Liver (tissue), 4 donors: ENCODE results near the gene IPMK. TPM values are rescaled to one million over a fixed set of nuclear protein-coding genes. Genes with fewer than 3 reads are reported as not detected.

Experiments used
- polyA plus RNA-seq, 2 donors: library from polyadenylated mRNA; stranded (reverse) in 1 of 2; unstranded in 1 of 2; fragments of 200-250 nt in 1 of 2; fragments of >200 nt in 1 of 2; fragmentation: Nextera tagmentation in 1 of 2; extraction: Ambion mirVana in 1 of 2; gene quantifications; one replicate each; pipeline versions ENCODE4 v1.2.1 to v1.2.3, GENCODE V29; 2013 to 2015
- total RNA-seq, 2 donors: library from RNA; depleted of rRNA; stranded (reverse); fragments of >200 nt; gene quantifications; one replicate each; pipeline ENCODE4 v1.2.3, GENCODE V29; 2014
- donor health status: healthy.
- donor health status: healthy.
- donor health status: healthy.

The IPMK gene
- total and polyA plus RNA-seq, 4 donors = 1.4 to 5.2 (median 3.3) TPM

Other genes starting within 250 kb of the IPMK start
- 1 to 10 TPM; 8.5 to 9.4 TPM for gene CISD1, start 1.3 kb upstream of the IPMK start, total RNA-seq
- 100 to 1,000 TPM in 1 of 2 donors, 10 to 100 TPM in 1; 21.6 to 141 TPM for gene CISD1, start 1.3 kb upstream of the IPMK start, polyA plus RNA-seq
- gene UBE2D1, start 67.1 kb upstream of the IPMK start, total RNA-seq = 1 to 10 TPM; 4.9 to 6.7 TPM
- gene UBE2D1, start 67.1 kb upstream of the IPMK start, polyA plus RNA-seq = 1 to 10 TPM; 3.5 to 6.8 TPM
- gene TFAM, start 117.5 kb upstream of the IPMK start, total RNA-seq = 10 to 100 TPM; 15.0 to 21.8 TPM
- gene TFAM, start 117.5 kb upstream of the IPMK start, polyA plus RNA-seq = 10 to 100 TPM; 12.5 to 22.9 TPM
- 1 to 10 TPM; 5.3 to 6.1 TPM for gene BICC1, start 245.0 kb upstream of the IPMK start, total RNA-seq
- gene BICC1, start 245.0 kb upstream of the IPMK start, polyA plus RNA-seq = 1 to 10 TPM in 1 of 2 donors, under 1 TPM in 1; 0.82 to 3.7 TPM